T-helper 2 cell treated with Interferon-gamma antibody and Interleukin-4, amounts not matched to agents 5 μg/mL and 100 μg/mL, for 36 hours (primary cell): ENCODE measurements around the gene UVSSA.

Experiments
- DNase-seq: peaks from one replicate; pipeline ENCODE4 v3.0.0; 2021; ENCODE audit warnings: low spot score
- H3K27ac Mint-ChIP-seq: one replicate; pipeline ENCODE4 v1.8.0; 2021; ENCODE audit warnings: mild to moderate bottlenecking, mixed read lengths
- H3K27me3 Mint-ChIP-seq: one replicate; pipeline ENCODE4 v1.8.0; 2021; ENCODE audit warnings: low read depth, mixed read lengths
- H3K36me3 Mint-ChIP-seq: one replicate; pipeline ENCODE4 v1.8.0; 2021; ENCODE audit warnings: low read depth, mixed read lengths
- H3K4me1 Mint-ChIP-seq: one replicate; pipeline ENCODE4 v1.8.0; 2021; ENCODE audit warnings: low read depth, mixed read lengths
- H3K4me3 Mint-ChIP-seq: one replicate; pipeline ENCODE4 v1.8.0; 2022; ENCODE audit warnings: mild to moderate bottlenecking, moderate library complexity, mixed read lengths
- H3K9me3 Mint-ChIP-seq: one replicate; pipeline ENCODE4 v1.8.0; 2021; ENCODE audit warnings: mixed read lengths

UVSSA gene

DNA sequence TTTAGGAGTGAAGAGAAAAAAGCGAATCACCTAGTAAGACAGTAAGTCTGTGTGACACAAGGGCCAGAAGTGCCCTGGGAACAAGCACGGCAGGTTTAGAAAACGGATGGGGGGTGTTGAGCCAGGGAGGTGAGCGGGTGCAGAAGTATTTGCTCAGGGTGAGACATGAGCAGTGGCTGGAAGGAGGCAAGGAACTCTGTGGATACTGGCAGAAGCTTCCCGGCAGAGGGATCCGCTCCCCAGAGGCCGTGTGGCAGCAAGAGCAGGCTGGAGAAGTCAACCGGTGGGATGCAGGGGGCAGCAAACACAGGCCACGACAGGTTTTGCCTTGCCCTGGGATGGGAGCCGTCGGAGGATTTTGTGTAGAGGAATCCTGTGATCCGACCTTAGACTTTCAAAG, 2.3 kb upstream of the UVSSA start:
- Mint-ChIP-seq H3K4me3 (peak overlapping the region; percentile 99), H3K9me3 (no peaks in the 10 kb centered on the region)
- DNase-seq: no peak

DNA sequence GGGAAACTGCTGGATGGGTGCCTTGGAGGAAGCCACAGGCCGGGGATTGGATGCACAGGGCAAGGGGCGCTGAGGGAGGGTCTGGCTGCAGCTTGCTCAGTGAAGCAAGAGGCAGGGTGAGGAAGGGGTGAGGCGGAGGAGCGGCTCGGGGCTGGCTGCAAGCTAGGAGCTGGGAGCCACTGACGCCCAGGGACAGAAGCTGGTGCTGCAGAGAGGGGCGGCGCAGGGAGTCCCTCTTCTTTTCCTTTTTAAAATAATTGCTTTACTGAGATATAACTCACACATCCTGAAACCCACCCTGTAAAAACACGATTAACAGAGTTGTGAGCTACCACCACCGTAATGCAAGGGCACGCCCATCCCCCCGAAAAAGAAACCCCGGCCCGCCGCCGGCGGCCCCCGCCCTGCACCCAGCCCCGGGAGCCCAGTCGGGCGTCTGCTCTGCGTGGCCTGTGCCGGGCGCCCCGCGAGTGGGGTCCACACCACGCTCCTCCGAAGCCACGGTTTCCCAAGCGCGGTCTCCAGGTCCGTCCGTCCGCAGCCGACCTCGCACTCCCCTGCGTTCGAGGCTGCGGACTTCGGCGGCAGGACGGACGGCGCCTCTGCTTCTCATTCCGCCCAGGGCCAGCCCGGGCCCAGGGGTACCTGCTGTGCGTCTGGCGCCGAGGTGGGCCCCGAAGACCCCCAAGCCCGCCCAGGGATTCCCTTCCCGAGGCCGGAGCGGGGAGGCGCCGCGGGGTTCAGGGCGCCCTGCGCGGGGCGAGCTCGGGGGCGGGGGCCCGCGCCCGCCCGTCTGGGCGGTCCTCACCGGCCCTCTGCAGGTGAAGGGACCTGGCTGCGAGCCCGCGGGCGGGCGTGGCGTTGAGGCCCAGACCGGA, 866 bp upstream of the UVSSA start:
- Mint-ChIP-seq H3K27ac (peak overlapping the region; percentile 98), H3K27me3 (no peaks in the 10 kb centered on the region), H3K9me3 (no peaks in the 10 kb centered on the region), H3K36me3 (peaks cover 15% of the 10 kb centered on the region), H3K4me1 (peaks cover 24% of the 10 kb centered on the region), H3K4me3 (peak overlapping the region; percentile 99)
- peak; percentile 41 for DNase-seq

More for the DNA sequence above, 2.3 kb upstream of the UVSSA start:
- Mint-ChIP-seq H3K4me1 (peaks cover 22% of the 10 kb centered on the region), H3K36me3 (peaks cover 26% of the 10 kb centered on the region), H3K27ac (peak overlapping the region; percentile 75), H3K27me3 (no peaks in the 10 kb centered on the region)

DNA sequence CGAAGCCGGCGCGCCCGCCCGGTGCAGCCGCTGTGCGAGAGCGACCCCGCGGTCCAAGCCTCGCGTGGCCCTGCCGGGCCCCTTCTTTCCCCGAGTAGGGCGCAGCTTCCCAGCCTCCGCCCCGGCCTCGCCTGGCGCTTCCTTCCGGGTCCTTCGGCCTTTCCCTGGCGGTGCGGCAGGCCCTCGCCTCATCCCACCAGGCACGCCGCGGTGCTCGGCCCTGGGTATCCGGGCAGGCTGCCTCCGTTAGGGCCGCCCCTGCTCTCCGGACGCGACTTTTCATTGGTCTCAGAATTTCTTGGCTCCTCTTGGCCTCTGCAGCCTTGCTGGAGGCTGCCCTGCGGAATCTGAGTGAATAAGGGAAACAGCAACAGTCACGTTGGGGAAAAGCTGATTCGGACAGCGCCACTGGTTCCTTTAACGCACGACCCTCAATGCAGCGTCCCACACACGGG, 429 bp downstream of the UVSSA start:
- peak overlapping the region; percentile 87 for H3K4me3 Mint-ChIP-seq
- H3K27me3 Mint-ChIP-seq: no peaks in the 10 kb centered on the region
- peaks cover 28% of the 10 kb centered on the region for H3K4me1 Mint-ChIP-seq
- H3K9me3 Mint-ChIP-seq: no peaks in the 10 kb centered on the region
- H3K27ac Mint-ChIP-seq: peak overlapping the region; percentile 96
- peak; percentile 60 for DNase-seq
- peaks cover 8% of the 10 kb centered on the region for H3K36me3 Mint-ChIP-seq

DNA sequence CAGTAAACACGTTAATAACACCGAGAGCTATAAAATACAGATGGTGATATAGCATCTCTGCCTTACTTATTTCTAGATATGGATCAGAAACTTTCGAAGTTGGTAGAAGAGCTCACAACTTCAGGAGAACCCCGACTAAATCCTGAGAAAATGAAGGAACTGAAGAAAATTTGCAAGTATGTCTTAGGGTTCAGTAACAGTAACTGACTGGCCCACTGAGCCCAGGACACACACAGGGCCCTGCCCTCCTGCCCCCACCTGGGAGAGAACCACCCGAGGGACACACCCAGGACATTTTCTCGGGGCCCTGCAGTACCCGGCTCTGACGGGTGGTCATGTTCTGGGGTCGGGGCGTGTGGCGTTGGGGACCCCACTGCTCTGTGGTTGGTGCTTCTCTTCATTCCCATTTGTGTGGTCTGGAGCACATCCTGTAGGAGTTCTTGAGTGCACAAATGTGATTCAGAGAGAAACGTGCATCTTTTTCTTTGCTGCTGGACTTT, 1.1 kb downstream of the UVSSA start:
- peaks cover 28% of the 10 kb centered on the region for H3K4me1 Mint-ChIP-seq

DNA sequence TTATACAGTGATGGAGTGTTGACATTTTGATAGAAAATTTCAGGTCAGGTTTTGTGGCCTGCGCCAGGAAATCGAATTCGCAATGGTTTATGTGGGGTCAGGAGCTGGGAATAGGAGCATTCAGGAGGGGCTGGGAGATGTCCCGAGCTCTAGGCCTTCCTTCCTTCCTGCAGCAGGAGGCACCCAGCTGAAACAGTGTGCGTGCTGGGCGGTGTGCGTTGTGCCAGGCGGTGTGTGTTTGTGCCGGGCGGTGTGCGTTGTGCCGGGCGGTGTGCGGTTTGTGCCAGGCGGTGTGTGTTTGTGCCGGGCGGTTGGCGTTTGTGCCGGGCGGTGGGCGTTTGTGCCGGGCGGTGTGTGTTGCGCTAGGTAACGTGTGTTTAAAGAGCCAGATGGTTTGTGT, 1.7 kb downstream of the UVSSA start:
- H3K4me3 Mint-ChIP-seq: peak overlapping the region; percentile 87
- no peak for DNase-seq
- no peaks in the 10 kb centered on the region for H3K27me3 Mint-ChIP-seq
- peaks cover 28% of the 10 kb centered on the region for H3K4me1 Mint-ChIP-seq
- peak overlapping the region; percentile 96 for H3K27ac Mint-ChIP-seq
- H3K9me3 Mint-ChIP-seq: no peaks in the 10 kb centered on the region
- H3K36me3 Mint-ChIP-seq: peaks cover 8% of the 10 kb centered on the region

More for the DNA sequence above, 1.1 kb downstream of the UVSSA start:
- no peak for DNase-seq
- no peaks in the 10 kb centered on the region for H3K27me3 Mint-ChIP-seq
- peak overlapping the region; percentile 87 for H3K4me3 Mint-ChIP-seq
- H3K27ac Mint-ChIP-seq: peak overlapping the region; percentile 96
- no peaks in the 10 kb centered on the region for H3K9me3 Mint-ChIP-seq
- H3K36me3 Mint-ChIP-seq: peaks cover 8% of the 10 kb centered on the region

DNA sequence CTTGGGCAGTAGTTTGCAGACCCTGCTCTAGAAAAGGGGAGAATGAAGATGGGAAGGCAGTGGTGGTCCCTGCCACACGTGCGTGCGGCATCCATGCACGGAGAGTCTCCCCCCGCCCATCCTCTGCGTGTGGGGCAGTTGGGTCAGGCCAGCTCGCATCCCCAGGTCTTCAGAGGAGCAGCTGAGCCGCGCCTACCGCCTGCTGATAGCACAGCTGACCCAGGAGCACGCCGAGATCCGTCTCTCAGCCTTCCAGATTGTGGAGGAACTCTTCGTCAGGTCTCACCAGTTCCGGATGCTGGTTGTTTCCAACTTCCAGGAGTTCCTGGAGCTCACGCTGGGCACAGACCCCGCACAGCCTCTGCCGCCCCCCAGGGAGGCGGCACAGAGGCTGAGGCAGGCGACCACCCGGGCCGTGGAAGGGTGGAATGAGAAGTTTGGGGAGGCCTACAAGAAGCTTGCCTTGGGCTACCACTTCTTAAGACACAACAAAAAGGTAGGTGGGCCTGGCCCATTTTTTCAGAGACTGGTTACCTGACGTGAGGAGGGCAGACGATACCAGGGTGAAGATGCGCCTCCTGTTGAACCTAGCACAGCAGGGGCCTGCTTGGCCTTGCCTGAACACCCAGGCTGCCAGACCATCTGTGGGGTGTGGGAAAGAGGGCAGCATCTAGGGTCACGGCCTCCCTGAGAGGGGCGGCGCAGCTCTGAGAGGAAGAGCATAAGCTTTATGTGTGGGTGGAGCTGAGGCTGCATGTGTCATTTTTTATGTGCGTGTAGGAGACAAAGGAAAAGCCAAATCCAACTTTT, 2.6 kb downstream of the UVSSA start:
- no peak for DNase-seq
- H3K27me3 Mint-ChIP-seq: no peaks in the 10 kb centered on the region
- peak overlapping the region; percentile 46 for H3K4me3 Mint-ChIP-seq
- peaks cover 7% of the 10 kb centered on the region for H3K36me3 Mint-ChIP-seq
- H3K4me1 Mint-ChIP-seq: peaks cover 27% of the 10 kb centered on the region
- H3K9me3 Mint-ChIP-seq: no peaks in the 10 kb centered on the region
- H3K27ac Mint-ChIP-seq: peak overlapping the region; percentile 96

DNA sequence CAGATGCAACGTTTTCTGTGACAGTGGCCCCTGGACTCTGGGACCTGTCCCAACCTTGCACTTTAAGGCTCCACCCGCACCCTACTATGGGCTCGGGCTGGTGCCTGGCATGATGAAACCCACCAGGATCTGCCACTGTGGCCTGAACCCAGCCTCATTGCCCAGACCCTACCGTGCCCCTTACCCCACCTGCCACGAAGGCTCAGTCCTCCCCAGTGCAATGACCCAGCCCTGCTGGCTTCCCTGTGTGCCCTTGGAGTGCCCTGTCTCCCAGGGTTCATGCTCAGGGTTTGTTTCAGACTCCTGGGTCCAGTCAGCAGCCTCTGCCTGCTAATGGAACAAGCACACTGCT, 3.1 kb downstream of the UVSSA start:
- no peak overlapping the region for H3K27ac Mint-ChIP-seq
- no peaks in the 10 kb centered on the region for H3K9me3 Mint-ChIP-seq
- H3K4me1 Mint-ChIP-seq: peaks cover 21% of the 10 kb centered on the region
- DNase-seq: no peak
- H3K4me3 Mint-ChIP-seq: no peak overlapping the region
- no peaks in the 10 kb centered on the region for H3K27me3 Mint-ChIP-seq
- peaks cover 5% of the 10 kb centered on the region for H3K36me3 Mint-ChIP-seq

DNA sequence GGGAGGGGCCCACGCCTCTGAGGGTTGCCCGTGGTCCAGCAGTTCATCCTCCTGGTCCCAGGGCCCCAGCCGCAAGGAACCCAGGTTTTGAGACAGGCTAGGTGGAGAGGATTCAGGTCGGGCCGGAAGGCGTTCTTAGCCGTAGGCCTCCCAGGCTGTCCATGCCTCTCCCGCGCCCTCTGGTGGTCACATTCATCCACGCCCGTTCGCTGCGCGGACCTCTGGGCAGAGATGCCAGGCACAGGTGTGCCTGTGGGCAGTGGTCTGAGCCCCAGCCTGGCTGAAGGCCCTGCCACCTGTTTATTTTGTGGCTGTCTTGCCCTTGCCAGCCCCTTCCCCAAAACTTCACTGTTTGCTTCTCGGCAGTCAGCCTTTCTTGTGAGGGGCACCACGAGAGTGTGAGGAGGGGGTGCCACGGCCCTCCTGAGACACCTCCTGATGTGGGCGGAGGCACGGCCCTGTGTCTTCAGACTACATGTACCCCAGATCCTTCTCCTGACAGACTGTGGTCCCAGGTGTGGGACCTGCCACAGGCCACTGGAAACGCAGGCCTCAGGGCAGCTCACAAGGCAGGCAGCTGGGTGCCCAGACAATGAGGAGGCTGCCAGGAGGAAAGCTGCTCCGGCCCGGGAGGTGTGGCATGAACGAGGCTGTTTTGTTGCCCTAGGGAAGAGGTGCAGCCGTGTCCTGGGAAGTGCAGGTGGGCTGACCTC, 5.0 kb downstream of the UVSSA start:
- peaks cover 5% of the 10 kb centered on the region for H3K36me3 Mint-ChIP-seq

DNA sequence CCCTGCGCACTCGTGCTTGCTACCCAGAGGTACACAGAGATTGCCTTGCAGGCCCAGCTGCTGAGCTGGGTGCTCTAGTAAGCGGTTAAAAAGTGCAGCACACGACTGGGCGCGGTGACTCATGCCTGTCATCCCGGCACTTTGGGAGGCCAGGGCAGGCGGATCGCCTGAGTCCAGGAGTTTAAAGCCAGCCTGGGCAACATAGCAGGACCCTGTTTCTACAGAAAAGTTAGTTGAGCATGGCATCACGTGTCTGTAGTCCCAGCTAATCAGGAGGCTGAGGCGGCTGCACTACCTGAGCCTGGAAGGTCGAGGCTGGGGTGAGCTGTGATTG, 5.5 kb downstream of the UVSSA start:
- Mint-ChIP-seq H3K36me3 (peaks cover 5% of the 10 kb centered on the region), H3K4me3 (no peak overlapping the region), H3K27me3 (no peaks in the 10 kb centered on the region), H3K4me1 (peaks cover 16% of the 10 kb centered on the region), H3K9me3 (no peaks in the 10 kb centered on the region), H3K27ac (no peak overlapping the region)
- DNase-seq: no peak

More for the DNA sequence above, 5.0 kb downstream of the UVSSA start:
- Mint-ChIP-seq H3K27me3 (no peaks in the 10 kb centered on the region), H3K4me1 (peaks cover 16% of the 10 kb centered on the region), H3K4me3 (no peak overlapping the region), H3K27ac (peak overlapping the region; percentile 54), H3K9me3 (no peaks in the 10 kb centered on the region)
- DNase-seq: peak; percentile 82

DNA sequence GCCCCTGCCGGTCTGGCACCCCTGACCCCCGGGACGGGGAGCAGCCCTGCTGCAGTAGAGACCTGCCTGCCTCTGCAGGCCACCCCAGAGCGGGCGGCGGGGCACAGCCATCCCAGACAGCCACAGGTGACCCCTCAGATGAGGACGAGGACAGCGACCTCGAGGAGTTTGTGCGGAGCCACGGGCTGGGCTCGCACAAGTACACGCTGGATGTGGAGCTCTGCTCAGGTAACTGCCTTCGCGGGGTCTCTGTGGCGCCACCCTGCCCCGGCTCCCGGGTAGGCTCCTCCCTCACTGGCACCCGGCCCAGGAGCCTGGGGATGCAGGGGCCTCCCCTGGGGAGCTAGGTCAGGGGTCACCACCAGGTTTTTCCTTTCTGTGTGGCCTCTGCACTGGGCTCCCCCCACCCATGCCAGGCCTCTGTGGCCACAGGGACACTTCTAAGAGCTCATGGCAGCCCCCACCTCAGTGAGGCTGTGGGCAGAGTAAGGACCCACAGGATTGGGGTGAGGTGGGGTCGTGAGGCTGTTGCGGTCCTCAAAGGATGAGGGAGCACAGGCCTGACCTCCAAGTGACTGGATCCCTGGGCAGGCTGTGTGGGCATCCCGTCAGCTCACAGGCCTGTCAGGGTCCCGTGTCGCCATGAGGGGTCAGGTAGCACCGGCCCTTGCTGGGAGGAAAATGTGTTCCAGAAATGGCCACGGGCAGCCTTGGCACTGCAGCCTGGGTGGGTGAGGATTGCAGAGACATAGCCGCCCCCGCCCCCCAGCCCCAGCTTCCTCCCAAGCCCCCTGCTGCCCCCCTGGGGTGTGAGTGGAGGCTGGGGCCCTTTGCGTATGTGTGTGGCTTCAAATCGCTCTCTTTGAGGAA, 6.4 kb downstream of the UVSSA start:
- Mint-ChIP-seq H3K4me1 (peaks cover 14% of the 10 kb centered on the region), H3K4me3 (no peak overlapping the region), H3K27me3 (no peaks in the 10 kb centered on the region), H3K9me3 (no peaks in the 10 kb centered on the region), H3K27ac (no peak overlapping the region), H3K36me3 (peaks cover 5% of the 10 kb centered on the region)
- no peak for DNase-seq

DNA sequence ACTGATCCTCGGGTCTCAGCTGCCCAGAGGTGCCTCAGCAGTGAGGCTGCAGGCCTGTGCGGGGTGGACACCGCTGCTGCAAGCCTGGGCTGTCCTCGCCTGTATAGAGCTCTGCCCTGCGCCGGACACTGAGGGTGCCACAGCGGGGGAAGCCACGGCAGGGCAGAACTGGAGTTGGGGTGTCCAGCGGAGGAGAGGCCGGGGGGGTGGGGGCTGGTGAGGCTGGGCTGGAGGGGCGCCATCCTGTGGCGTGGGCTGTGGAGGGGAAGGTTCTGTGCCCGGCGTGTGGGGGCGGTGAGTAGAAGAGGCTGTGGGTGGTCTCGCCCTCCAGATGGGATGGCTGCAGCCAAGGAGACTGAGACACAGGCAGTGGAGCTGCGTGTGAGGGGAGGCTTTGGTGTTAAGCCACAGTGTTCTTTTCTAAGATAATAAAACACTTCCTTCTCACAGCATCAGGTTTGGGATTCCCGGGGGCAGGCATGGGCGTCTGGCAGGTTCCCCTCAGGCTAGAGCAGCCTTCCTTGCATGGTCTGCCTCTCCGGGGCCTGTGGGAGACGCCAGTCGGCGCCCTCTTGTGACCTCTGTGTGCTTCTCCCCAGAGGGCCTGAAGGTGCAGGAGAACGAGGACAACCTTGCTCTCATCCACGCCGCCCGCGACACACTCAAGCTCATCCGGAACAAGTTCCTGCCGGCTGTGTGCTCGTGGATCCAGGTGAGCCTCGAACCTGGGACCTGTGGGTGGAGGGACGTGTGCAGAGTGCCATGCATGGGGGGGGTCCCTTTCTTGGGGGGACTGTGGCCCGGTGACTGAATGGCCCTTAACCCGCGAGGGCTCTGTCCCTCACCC, 7.4 kb downstream of the UVSSA start:
- peaks cover 6% of the 10 kb centered on the region for H3K4me1 Mint-ChIP-seq
- H3K36me3 Mint-ChIP-seq: no peaks in the 10 kb centered on the region
- H3K27me3 Mint-ChIP-seq: no peaks in the 10 kb centered on the region
- no peaks in the 10 kb centered on the region for H3K9me3 Mint-ChIP-seq
- H3K4me3 Mint-ChIP-seq: no peak overlapping the region
- DNase-seq: no peak
- H3K27ac Mint-ChIP-seq: no peak overlapping the region

DNA sequence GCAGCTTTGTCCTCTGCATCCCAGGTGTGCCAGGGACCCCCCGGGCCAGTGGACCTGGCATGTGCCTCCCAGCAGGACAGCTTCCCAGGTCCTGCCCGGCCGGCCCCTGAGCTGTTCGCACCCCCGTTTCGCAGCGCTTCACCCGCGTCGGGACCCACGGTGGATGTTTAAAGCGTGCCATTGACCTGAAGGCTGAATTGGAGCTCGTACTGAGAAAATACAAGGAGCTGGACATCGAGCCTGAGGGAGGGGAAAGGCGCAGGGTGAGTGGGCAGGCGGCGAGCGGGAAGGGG, 7.9 kb downstream of the UVSSA start:
- Mint-ChIP-seq H3K4me3 (no peak overlapping the region), H3K27me3 (no peaks in the 10 kb centered on the region), H3K4me1 (peaks cover 6% of the 10 kb centered on the region), H3K36me3 (no peaks in the 10 kb centered on the region), H3K27ac (no peak overlapping the region), H3K9me3 (no peaks in the 10 kb centered on the region)
- no peak for DNase-seq
